ENCODE data around the gene CCDC187. TPM values are rescaled to one million over a fixed set of nuclear protein-coding genes. Genes with fewer than 3 reads are reported as not detected.

CCDC187 gene
- polyA plus RNA-seq, 1 donor (not counting 4 experiments of a cell fraction or from before 2014, with no cell fraction given): 0.03 TPM

GRCh38 chr9:136295542-136296433, 8.1 kb downstream of the CCDC187 start:
- Histone ChIP-seq H3K4me3 (ENCODE audit: control insufficient read depth in 2 of 3, extremely low read depth in 1 of 3, insufficient read depth in 2 of 3, low read depth in 1 of 3, low read length in 3 of 3) (no peak overlapping the region), H3K36me3 (ENCODE audit: control insufficient read depth in 2 of 2, extremely low read depth in 1 of 2, insufficient read depth in 2 of 2, low read length in 2 of 2) (no peaks in the 10 kb centered on the region), H4K20me1 (ENCODE audit: control insufficient read depth, extremely low read depth, insufficient read depth, low read length) (no peaks in the 10 kb centered on the region), H3K9ac (ENCODE audit: control insufficient read depth, extremely low read depth, insufficient read depth, low read length) (no peak overlapping the region), H3K9me1 (ENCODE audit: control insufficient read depth, extremely low read depth, insufficient read depth, low read length) (no peaks in the 10 kb centered on the region), H2AFZ (ENCODE audit: control insufficient read depth, low read length) (no peak overlapping the region), H3K27ac (ENCODE audit: control insufficient read depth, insufficient read depth, low read length) (no peak overlapping the region), H3K9me3 (ENCODE audit: control insufficient read depth, low read depth, low read length) (peaks cover 4% of the 10 kb centered on the region), H3K4me2 (ENCODE audit: control insufficient read depth, extremely low read depth, insufficient read depth, low read depth, low read length) (no peak overlapping the region), H3K4me1 (ENCODE audit: control insufficient read depth, extremely low read depth, insufficient read depth, low read length) (peaks cover 11% of the 10 kb centered on the region), H3K79me2 (ENCODE audit: control insufficient read depth, insufficient read depth, low read length) (no peaks in the 10 kb centered on the region), H3K27me3 (ENCODE audit: control insufficient read depth, extremely low read depth, insufficient read depth, low read length) (peaks cover 26% of the 10 kb centered on the region)
- dilution Hi-C loops (cut with MboI; ENCODE audit: extremely low pct_ligation_motif_present, low sequenced_read_pairs): no loop called here
- TF ChIP-seq EZH2 (IDR thresholded peaks at IDR 0.05; ENCODE audit: low read length) (no peak), CTCF (optimal IDR thresholded peaks at IDR 0.05 in 1 of 3, IDR thresholded peaks at IDR 0.05 in 1 of 3, conservative IDR thresholded peaks at IDR 0.05 in 1 of 3; ENCODE audit: extremely low read depth in 1 of 3, insufficient read depth in 2 of 3, low read length in 3 of 3) (no peak)
- FAIRE-seq (no peak), DNase-seq (ENCODE audit: low read depth, low spot score) (no peak)

GRCh38 chr9:136295055-136295454, 8.8 kb downstream of the CCDC187 start:
- peaks cover 4% of the 10 kb centered on the region for H3K9me3 ChIP-seq (ENCODE audit: control insufficient read depth, low read depth, low read length)
- no peak for DNase-seq (ENCODE audit: low read depth, low spot score)
- H3K36me3 ChIP-seq (ENCODE audit: control insufficient read depth in 2 of 2, extremely low read depth in 1 of 2, insufficient read depth in 2 of 2, low read length in 2 of 2): no peaks in the 10 kb centered on the region
- H3K79me2 ChIP-seq (ENCODE audit: control insufficient read depth, insufficient read depth, low read length): no peaks in the 10 kb centered on the region
- no peaks in the 10 kb centered on the region for H3K9me1 ChIP-seq (ENCODE audit: control insufficient read depth, extremely low read depth, insufficient read depth, low read length)
- H2AFZ ChIP-seq (ENCODE audit: control insufficient read depth, low read length): no peak overlapping the region
- no peak overlapping the region for H3K4me3 ChIP-seq (ENCODE audit: control insufficient read depth in 2 of 3, extremely low read depth in 1 of 3, insufficient read depth in 2 of 3, low read depth in 1 of 3, low read length in 3 of 3)
- TF ChIP-seq CTCF (optimal IDR thresholded peaks at IDR 0.05 in 1 of 3, IDR thresholded peaks at IDR 0.05 in 1 of 3, conservative IDR thresholded peaks at IDR 0.05 in 1 of 3; ENCODE audit: extremely low read depth in 1 of 3, insufficient read depth in 2 of 3, low read length in 3 of 3) (no peak), EZH2 (IDR thresholded peaks at IDR 0.05; ENCODE audit: low read length) (no peak)
- H3K27ac ChIP-seq (ENCODE audit: control insufficient read depth, insufficient read depth, low read length): no peak overlapping the region
- peaks cover 26% of the 10 kb centered on the region for H3K27me3 ChIP-seq (ENCODE audit: control insufficient read depth, extremely low read depth, insufficient read depth, low read length)
- dilution Hi-C loops (cut with MboI; ENCODE audit: extremely low pct_ligation_motif_present, low sequenced_read_pairs): no loop called here
- no peak overlapping the region for H3K4me2 ChIP-seq (ENCODE audit: control insufficient read depth, extremely low read depth, insufficient read depth, low read depth, low read length)
- peaks cover 11% of the 10 kb centered on the region for H3K4me1 ChIP-seq (ENCODE audit: control insufficient read depth, extremely low read depth, insufficient read depth, low read length)
- H4K20me1 ChIP-seq (ENCODE audit: control insufficient read depth, extremely low read depth, insufficient read depth, low read length): no peaks in the 10 kb centered on the region
- H3K9ac ChIP-seq (ENCODE audit: control insufficient read depth, extremely low read depth, insufficient read depth, low read length): no peak overlapping the region
- no peak for FAIRE-seq
